ENCODE results near the gene MIPEP.

Gene MIPEP

GRCh38 chr13:23724196-23724970 lies 164.8 kb downstream of the MIPEP start:
- TF ChIP-seq, protein P1, sequence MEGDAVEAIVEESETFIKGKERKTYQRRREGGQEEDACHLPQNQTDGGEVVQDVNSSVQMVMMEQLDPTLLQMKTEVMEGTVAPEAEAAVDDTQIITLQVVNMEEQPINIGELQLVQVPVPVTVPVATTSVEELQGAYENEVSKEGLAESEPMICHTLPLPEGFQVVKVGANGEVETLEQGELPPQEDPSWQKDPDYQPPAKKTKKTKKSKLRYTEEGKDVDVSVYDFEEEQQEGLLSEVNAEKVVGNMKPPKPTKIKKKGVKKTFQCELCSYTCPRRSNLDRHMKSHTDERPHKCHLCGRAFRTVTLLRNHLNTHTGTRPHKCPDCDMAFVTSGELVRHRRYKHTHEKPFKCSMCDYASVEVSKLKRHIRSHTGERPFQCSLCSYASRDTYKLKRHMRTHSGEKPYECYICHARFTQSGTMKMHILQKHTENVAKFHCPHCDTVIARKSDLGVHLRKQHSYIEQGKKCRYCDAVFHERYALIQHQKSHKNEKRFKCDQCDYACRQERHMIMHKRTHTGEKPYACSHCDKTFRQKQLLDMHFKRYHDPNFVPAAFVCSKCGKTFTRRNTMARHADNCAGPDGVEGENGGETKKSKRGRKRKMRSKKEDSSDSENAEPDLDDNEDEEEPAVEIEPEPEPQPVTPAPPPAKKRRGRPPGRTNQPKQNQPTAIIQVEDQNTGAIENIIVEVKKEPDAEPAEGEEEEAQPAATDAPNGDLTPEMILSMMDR (IDR thresholded peaks at IDR 0.05; ENCODE audit: low read depth, low read length) = no peak
- DNase-seq (ENCODE audit: extremely low read depth, low read depth) = no peak

- no peak for DNase-seq (ENCODE audit: extremely low read depth, low read depth)
- TF ChIP-seq, protein P1 (IDR thresholded peaks at IDR 0.05; ENCODE audit: low read depth, low read length) = no peak
Measured at GRCh38 chr13:23723471-23723870, 165.7 kb downstream of the MIPEP start.

GRCh38 chr13:23722726-23723453 lies 166.3 kb downstream of the MIPEP start:
- DNase-seq (ENCODE audit: extremely low read depth, low read depth) = no peak
- TF ChIP-seq, protein P1 (IDR thresholded peaks at IDR 0.05; ENCODE audit: low read depth, low read length) = no peak

DNA sequence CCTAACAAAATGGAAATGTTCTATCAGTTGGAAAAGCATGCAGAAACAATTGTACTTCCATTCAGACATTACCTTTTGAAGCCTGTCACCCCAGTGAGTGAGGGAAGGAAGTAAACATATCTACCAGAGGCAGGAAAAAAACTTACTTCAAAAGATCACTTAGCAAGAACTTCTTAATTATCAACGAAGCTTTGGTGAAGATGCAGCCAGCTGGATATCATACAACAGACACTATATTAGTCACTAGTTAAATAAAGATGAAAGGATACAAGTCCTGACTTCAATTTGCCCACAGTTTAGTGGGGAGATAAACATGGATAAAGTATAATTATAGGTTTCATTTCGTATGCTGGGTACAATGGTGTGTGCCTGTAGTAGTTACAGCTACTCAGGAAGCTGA lies 170.2 kb downstream of the MIPEP start:
- no peak for DNase-seq (ENCODE audit: extremely low read depth, low read depth)
- TF ChIP-seq, protein P1 (IDR thresholded peaks at IDR 0.05; ENCODE audit: low read depth, low read length) = no peak

- TF ChIP-seq, protein P1 (IDR thresholded peaks at IDR 0.05; ENCODE audit: low read depth, low read length) = no peak
- no peak for DNase-seq (ENCODE audit: extremely low read depth, low read depth)
Measured at GRCh38 chr13:23716401-23716800, 172.8 kb downstream of the MIPEP start.

GRCh38 chr13:23715762-23716235 lies 173.4 kb downstream of the MIPEP start:
- TF ChIP-seq, protein P1 (IDR thresholded peaks at IDR 0.05; ENCODE audit: low read depth, low read length) = peak; percentile 7
- DNase-seq (ENCODE audit: extremely low read depth, low read depth) = no peak
